ENCODE measurements around the gene LTO1. TPM values are rescaled to one million over a fixed set of nuclear protein-coding genes. Genes with fewer than 3 reads are reported as not detected.

Gene LTO1
- total RNA-seq, 4 donors from 2014 or later, result 4.1 to 30.7 (median 17.4) TPM

- no peak overlapping the region for H3K27ac ChIP-seq
- intact Hi-C loops (cut with DNase I; ENCODE audit: low total_unique reads), result no loop called here
These were observed 17.1 kb downstream of the LTO1 start for GRCh38 chr11:69657911-69658625.

GRCh38 chr11:69657456-69657910 is 17.7 kb downstream of the LTO1 start:
- no peak for DNase-seq
- H3K4me1 ChIP-seq, result no peaks in the 10 kb centered on the region
- H3K4me3 ChIP-seq, result no peak overlapping the region
- no peaks in the 10 kb centered on the region for H3K27me3 ChIP-seq
- no peaks in the 10 kb centered on the region for H3K36me3 ChIP-seq
- no peak overlapping the region for H3K27ac ChIP-seq
- H3K9me3 ChIP-seq, result no peaks in the 10 kb centered on the region
- TF ChIP-seq POLR2A (IDR thresholded peaks at IDR 0.05) (no peak), CTCF (IDR thresholded peaks at IDR 0.05) (no peak)
- intact Hi-C loops (cut with DNase I; ENCODE audit: low total_unique reads), result no loop called here

More at GRCh38 chr11:69657911-69658625, 17.1 kb downstream of the LTO1 start:
- TF ChIP-seq CTCF (IDR thresholded peaks at IDR 0.05), result no peak
- no peaks in the 10 kb centered on the region for H3K36me3 ChIP-seq
- H3K27me3 ChIP-seq, result no peaks in the 10 kb centered on the region
- no peak for DNase-seq
- H3K4me3 ChIP-seq, result no peak overlapping the region
- H3K4me1 ChIP-seq, result no peaks in the 10 kb centered on the region
- no peaks in the 10 kb centered on the region for H3K9me3 ChIP-seq

- no peaks in the 10 kb centered on the region for H3K36me3 ChIP-seq
- TF ChIP-seq CTCF (IDR thresholded peaks at IDR 0.05), result no peak
- no peak for TF ChIP-seq POLR2A (IDR thresholded peaks at IDR 0.05)
- DNase-seq, result no peak
- no peaks in the 10 kb centered on the region for H3K27me3 ChIP-seq
- no peak overlapping the region for H3K4me3 ChIP-seq
- no peaks in the 10 kb centered on the region for H3K4me1 ChIP-seq
- H3K9me3 ChIP-seq, result no peaks in the 10 kb centered on the region
- intact Hi-C loops (cut with DNase I; ENCODE audit: low total_unique reads), result no loop called here
- H3K27ac ChIP-seq, result no peak overlapping the region
These were observed 18.4 kb downstream of the LTO1 start for GRCh38 chr11:69656536-69657455.

GRCh38 chr11:69655479-69656428 is 19.4 kb downstream of the LTO1 start:
- DNase-seq, result no peak
- H3K27me3 ChIP-seq, result no peaks in the 10 kb centered on the region
- no peaks in the 10 kb centered on the region for H3K4me1 ChIP-seq
- H3K9me3 ChIP-seq, result no peaks in the 10 kb centered on the region
- no peak overlapping the region for H3K27ac ChIP-seq
- H3K36me3 ChIP-seq, result no peaks in the 10 kb centered on the region
- intact Hi-C loops (cut with DNase I; ENCODE audit: low total_unique reads), result no loop called here
- TF ChIP-seq CTCF (IDR thresholded peaks at IDR 0.05) (no peak), POLR2A (IDR thresholded peaks at IDR 0.05) (no peak)
- H3K4me3 ChIP-seq, result no peak overlapping the region

Measured in uterus (tissue), 4 donors.